Measurements from ENCODE around the gene TRAPPC11.

DNA sequence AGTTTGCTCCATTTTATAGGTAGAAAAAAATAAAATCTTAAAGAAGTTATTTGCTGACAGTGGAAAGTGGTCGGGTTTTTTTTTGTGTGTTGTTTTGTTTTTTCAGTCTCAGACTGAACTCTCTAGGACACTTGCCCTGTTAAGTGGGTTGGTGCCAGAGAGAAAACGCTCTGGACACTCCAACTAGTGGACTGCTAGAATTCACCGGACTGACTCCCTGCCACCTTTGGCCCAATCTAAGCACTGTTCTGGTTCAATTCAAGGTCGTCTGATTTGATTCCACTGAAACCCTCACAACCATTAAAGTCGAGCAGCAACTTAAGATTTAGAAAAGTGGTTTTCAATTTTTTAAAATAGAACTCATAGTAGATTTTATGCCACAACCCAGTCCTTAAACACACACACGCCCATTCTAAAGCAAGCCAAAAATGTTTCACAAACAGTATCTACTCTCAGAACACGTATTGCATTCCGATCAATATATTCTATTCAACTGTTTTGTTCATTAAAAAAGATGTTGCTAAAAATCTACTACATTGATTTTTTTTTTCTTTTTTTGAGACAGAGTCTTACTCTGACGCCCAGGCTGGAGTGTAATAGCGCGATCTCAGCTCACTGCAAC lies 27.4 kb upstream of the TRAPPC11 start:
- TF ChIP-seq ZFP30 (CRISPR knock-in tag; IDR thresholded peaks at IDR 0.05) (no peak), ISL1 (CRISPR knock-in tag; IDR thresholded peaks at IDR 0.05) (no peak), GLIS3 (CRISPR knock-in tag; IDR thresholded peaks at IDR 0.05) (no peak), RARB (CRISPR knock-in tag; IDR thresholded peaks at IDR 0.05) (no peak), TCF4 (CRISPR knock-in tag; IDR thresholded peaks at IDR 0.05; ENCODE audit: borderline replicate concordance) (no peak), ZFP3 (CRISPR knock-in tag; IDR thresholded peaks at IDR 0.05) (no peak), ZNF565 (CRISPR knock-in tag; conservative IDR thresholded peaks at IDR 0.05; ENCODE audit: low read depth) (no peak)
- TF ChIP-seq, protein P1, sequence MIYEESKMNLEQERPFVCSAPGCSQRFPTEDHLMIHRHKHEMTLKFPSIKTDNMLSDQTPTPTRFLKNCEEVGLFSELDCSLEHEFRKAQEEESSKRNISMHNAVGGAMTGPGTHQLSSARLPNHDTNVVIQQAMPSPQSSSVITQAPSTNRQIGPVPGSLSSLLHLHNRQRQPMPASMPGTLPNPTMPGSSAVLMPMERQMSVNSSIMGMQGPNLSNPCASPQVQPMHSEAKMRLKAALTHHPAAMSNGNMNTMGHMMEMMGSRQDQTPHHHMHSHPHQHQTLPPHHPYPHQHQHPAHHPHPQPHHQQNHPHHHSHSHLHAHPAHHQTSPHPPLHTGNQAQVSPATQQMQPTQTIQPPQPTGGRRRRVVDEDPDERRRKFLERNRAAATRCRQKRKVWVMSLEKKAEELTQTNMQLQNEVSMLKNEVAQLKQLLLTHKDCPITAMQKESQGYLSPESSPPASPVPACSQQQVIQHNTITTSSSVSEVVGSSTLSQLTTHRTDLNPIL (CRISPR knock-in tag; IDR thresholded peaks at IDR 0.05; ENCODE audit: low read depth) = no peak

Measured in SK-N-SH treated with all-trans-retinoic acid at 6 μM for 48 hours (cell line).